K562 (cell line): ENCODE results near the gene ABT1. TPM values are rescaled to one million over a fixed set of nuclear protein-coding genes. Genes with fewer than 3 reads are reported as not detected.

Source experiments
- ATF7 ChIP-seq: fragments of 450-650 bp; IDR thresholded peaks from 2 replicates; pipeline ENCODE4 v1.7.1; 2014; ENCODE audit warnings: mild to moderate bottlenecking, moderate library complexity
- NKRF ChIP-seq: fragments of 450-650 bp; IDR thresholded peaks from 2 replicates; pipeline ENCODE4 v1.6.1; 2016; ENCODE audit warnings: borderline replicate concordance
- TEAD1 ChIP-seq, 2 experiments: fragments of 450-650 bp in 1 of 2; sonication (generic) in 1 of 2; formaldehyde crosslinking; IDR thresholded peaks; 2 replicates each; pipeline versions ENCODE4 v1.4.0 to v1.8.0; 2020 to 2022; ENCODE audit warnings: mild to moderate bottlenecking in 2 of 2, missing genetic modification reagents in 1 of 2
- ZBTB43 ChIP-seq: sonication (generic); formaldehyde crosslinking; IDR thresholded peaks from 2 replicates; pipeline ENCODE4 v1.8.0; 2023; ENCODE audit warnings: mild to moderate bottlenecking, missing genetic modification reagents
- ZNF3 ChIP-seq: fragments of 250-450 bp; sonication (Bioruptor Pico); IDR thresholded peaks from 2 replicates; pipeline ENCODE4 v1.5.0; 2021; ENCODE audit warnings: mild to moderate bottlenecking, moderate library complexity
- polyA plus RNA-seq, 8 experiments: library from polyadenylated mRNA; depleted of rRNA in 4 of 8; stranded (reverse) in 5 of 8; unstranded in 3 of 8; fragments of >200 nt; fragmentation: Nextera tagmentation in 2 of 8; fragmentation: Illumina TruSeq in 1 of 8; extraction: Ambion mirVana in 2 of 8; extraction: Trizol in 1 of 8; gene quantifications; 2 replicates each; pipeline versions ENCODE4 v1.2.1 to v1.2.3, GENCODE V29; 2011 to 2014; ENCODE audit warnings: inconsistent platforms in 1 of 8, missing spikeins in 1 of 8
- total RNA-seq, 7 experiments: library from RNA; depleted of rRNA in 6 of 7; stranded (reverse); fragments of >200 nt in 6 of 7; fragmentation: Illumina TruSeq in 2 of 7; extraction: Trizol in 2 of 7; gene quantifications; 2 replicates each; pipeline versions ENCODE4 v1.2.1 to v1.2.3, GENCODE V29; 2011 to 2021; ENCODE audit warnings: low replicate concordance in 1 of 7

ABT1 gene
- total and polyA plus RNA-seq, 9 of the 15 experiments (the other 6 are each of a cell fraction or from before 2014, with no cell fraction given) = 8.8 to 52.7 (median 40.7) TPM

DNA sequence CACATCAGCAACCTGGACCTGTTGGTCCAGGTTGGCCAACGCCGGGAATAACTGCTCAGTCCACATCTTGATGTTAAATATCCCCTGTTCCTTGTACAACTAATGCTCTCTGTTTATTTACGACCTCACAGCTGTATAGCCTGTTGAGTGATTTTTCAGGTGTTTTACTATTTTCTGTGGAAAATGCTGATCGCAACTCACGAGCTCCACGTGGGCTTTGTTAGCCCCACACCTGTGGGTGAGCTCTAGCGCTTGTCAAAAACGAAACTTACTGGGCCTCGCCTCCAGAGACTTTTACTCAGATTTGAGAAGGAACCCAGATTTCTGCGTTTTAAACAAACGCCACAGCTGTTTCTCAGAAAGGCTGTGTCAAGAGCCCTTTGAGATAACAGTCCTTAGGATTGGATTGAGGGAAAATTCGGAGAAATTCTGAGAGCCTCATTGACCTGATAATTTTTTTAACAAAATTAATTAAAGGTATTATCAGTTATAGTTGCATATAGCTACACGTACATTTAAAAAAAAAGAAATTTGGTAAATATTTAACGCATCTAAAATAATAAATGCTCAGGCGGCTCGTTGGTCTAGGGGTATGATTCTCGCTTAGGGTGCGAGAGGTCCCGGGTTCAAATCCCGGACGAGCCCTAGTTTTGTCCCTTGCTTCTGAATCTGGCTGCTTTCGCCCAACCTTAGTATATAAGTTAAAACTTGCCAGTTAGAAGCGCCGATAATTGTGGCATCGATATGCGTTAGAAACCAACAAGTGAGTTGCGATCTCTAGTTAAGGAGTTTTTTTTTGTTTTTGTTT is 41.9 kb upstream of the ABT1 start (continued):
- TF ChIP-seq ZBTB43 (CRISPR knock-in tag) (no peak), TEAD1 (CRISPR knock-in tag; IDR thresholded peaks at IDR 0.05) (no peak), NKRF (peak; percentile 46; the same call in 1 of the 2 replicates), ATF7 (no peak), ZNF3 (CRISPR knock-in tag) (no peak)
